ENCODE results near the gene CENPP.

CENPP gene

DNA sequence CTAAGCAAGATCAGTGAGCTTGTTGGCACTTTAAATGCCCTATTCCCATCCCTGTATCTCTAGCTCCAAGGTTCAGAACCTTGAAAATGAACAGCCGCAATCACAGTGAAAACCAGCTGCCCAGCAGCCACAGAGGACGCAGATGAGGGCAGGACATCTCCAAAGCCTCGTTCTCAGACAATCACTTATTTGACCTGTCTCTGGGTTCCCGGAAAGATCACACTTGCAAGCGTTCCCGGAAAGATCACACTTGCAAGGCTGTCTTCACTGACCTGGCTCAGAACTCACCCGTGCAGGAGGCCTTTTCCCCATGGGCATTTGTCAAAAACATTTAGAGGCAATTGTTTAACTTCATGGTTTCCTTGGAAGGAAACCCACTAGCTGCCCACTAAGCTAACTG, 318.5 kb downstream of the CENPP start:
- Histone ChIP-seq H3K27me3 (ENCODE audit: low read depth, low read length) (no peaks in the 10 kb centered on the region), H3K4me1 (ENCODE audit: low read length) (no peaks in the 10 kb centered on the region), H3K36me3 (replicated peaks; ENCODE audit: low read depth, low read length) (peaks cover 56% of the 10 kb centered on the region), H2AFZ (ENCODE audit: low read depth, low read length) (no peak overlapping the region), H3K79me2 (ENCODE audit: low read length) (no peaks in the 10 kb centered on the region), H3K27ac (ENCODE audit: low read length) (no peak overlapping the region), H4K20me1 (ENCODE audit: insufficient read depth, low read length) (no peaks in the 10 kb centered on the region), H3K9me3 (ENCODE audit: insufficient read depth, low read length) (no peaks in the 10 kb centered on the region), H3K4me3 (ENCODE audit: low read length) (no peak overlapping the region), H3K9ac (ENCODE audit: low read length) (no peak overlapping the region), H3K4me2 (ENCODE audit: low read length) (no peak overlapping the region)
- TF ChIP-seq, protein P1, sequence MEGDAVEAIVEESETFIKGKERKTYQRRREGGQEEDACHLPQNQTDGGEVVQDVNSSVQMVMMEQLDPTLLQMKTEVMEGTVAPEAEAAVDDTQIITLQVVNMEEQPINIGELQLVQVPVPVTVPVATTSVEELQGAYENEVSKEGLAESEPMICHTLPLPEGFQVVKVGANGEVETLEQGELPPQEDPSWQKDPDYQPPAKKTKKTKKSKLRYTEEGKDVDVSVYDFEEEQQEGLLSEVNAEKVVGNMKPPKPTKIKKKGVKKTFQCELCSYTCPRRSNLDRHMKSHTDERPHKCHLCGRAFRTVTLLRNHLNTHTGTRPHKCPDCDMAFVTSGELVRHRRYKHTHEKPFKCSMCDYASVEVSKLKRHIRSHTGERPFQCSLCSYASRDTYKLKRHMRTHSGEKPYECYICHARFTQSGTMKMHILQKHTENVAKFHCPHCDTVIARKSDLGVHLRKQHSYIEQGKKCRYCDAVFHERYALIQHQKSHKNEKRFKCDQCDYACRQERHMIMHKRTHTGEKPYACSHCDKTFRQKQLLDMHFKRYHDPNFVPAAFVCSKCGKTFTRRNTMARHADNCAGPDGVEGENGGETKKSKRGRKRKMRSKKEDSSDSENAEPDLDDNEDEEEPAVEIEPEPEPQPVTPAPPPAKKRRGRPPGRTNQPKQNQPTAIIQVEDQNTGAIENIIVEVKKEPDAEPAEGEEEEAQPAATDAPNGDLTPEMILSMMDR (IDR thresholded peaks at IDR 0.05; ENCODE audit: low read depth, low read length) = no peak
- TF ChIP-seq EZH2phosphoT487 (IDR thresholded peaks at IDR 0.05; ENCODE audit: low read depth) = no peak

DNA sequence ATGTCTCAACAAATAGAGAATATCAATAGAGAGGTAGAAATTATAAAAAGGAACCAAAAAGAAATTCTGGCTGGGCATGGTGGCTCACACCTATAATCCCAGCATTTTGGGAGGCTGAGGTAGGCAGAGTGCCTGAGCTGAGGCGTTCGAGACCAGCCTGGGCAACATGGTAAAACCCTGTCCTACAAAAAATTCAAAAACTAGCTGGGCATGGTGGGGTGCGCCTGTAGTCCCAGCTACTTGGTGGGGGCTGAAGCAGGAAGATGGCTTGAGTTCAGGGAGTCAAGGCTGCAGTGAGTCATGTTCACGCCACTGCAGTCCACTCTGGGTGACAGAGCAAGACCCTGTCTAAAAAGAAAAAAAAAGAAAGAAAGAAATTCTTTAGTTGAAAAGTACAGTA, 319.3 kb downstream of the CENPP start:
- no peaks in the 10 kb centered on the region for H3K27me3 ChIP-seq (ENCODE audit: low read depth, low read length)
- no peak overlapping the region for H3K27ac ChIP-seq (ENCODE audit: low read length)
- no peaks in the 10 kb centered on the region for H4K20me1 ChIP-seq (ENCODE audit: insufficient read depth, low read length)
- H3K4me3 ChIP-seq (ENCODE audit: low read length) = no peak overlapping the region
- H3K4me2 ChIP-seq (ENCODE audit: low read length) = no peak overlapping the region
- H3K4me1 ChIP-seq (ENCODE audit: low read length) = no peaks in the 10 kb centered on the region
- H2AFZ ChIP-seq (ENCODE audit: low read depth, low read length) = no peak overlapping the region
- no peaks in the 10 kb centered on the region for H3K9me3 ChIP-seq (ENCODE audit: insufficient read depth, low read length)
- TF ChIP-seq, protein P1 (IDR thresholded peaks at IDR 0.05; ENCODE audit: low read depth, low read length) = no peak
- TF ChIP-seq EZH2phosphoT487 (IDR thresholded peaks at IDR 0.05; ENCODE audit: low read depth) = no peak
- peaks cover 57% of the 10 kb centered on the region for H3K36me3 ChIP-seq (replicated peaks; ENCODE audit: low read depth, low read length)
- H3K79me2 ChIP-seq (ENCODE audit: low read length) = no peaks in the 10 kb centered on the region
- H3K9ac ChIP-seq (ENCODE audit: low read length) = no peak overlapping the region

DNA sequence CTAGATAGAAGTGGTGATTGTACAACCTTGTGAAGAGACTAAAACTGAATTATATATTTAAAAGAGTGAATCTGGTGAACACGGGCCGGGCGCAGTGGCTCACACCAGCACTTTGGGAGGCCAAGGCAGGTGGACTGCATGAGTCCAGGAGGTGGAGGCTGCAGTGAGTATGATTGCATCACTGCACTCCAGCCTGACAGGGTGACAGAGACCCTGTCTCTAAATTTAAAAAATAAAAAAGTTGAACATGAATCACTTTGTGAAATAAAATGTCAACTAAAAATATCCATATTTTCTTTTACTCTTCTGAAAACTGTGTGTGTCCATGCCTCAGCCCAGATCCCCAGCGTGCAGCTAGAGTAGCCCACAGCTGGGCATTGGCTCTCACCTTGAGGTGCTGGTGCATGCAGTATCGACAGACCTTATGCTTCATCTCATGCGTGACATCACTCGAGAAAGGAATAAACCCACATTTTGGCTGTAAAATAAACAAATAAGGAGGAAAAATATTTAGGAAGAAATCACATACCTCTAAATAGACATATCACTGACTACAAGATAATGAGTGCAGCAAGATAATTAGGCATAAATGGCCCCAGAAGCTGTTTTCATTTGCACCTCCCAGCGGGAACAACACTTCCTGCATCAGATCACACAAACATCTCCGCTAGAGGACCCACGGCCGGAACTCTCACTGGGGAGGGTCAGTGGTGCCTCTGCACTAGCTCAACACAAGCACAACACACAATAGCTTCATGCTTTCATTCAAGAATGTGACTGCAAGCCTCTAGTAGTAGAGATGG, 322.1 kb downstream of the CENPP start:
- H3K27me3 ChIP-seq (ENCODE audit: low read depth, low read length) = no peaks in the 10 kb centered on the region
- no peaks in the 10 kb centered on the region for H4K20me1 ChIP-seq (ENCODE audit: insufficient read depth, low read length)
- no peak overlapping the region for H2AFZ ChIP-seq (ENCODE audit: low read depth, low read length)
- no peak overlapping the region for H3K4me3 ChIP-seq (ENCODE audit: low read length)
- peaks cover 45% of the 10 kb centered on the region for H3K36me3 ChIP-seq (replicated peaks; ENCODE audit: low read depth, low read length)
- no peaks in the 10 kb centered on the region for H3K79me2 ChIP-seq (ENCODE audit: low read length)
- no peaks in the 10 kb centered on the region for H3K9me3 ChIP-seq (ENCODE audit: insufficient read depth, low read length)
- TF ChIP-seq, protein P1 (IDR thresholded peaks at IDR 0.05; ENCODE audit: low read depth, low read length) = no peak
- no peak for TF ChIP-seq EZH2phosphoT487 (IDR thresholded peaks at IDR 0.05; ENCODE audit: low read depth)
- H3K4me1 ChIP-seq (ENCODE audit: low read length) = no peaks in the 10 kb centered on the region
- no peak overlapping the region for H3K27ac ChIP-seq (ENCODE audit: low read length)
- no peak overlapping the region for H3K9ac ChIP-seq (ENCODE audit: low read length)
- no peak overlapping the region for H3K4me2 ChIP-seq (ENCODE audit: low read length)

- no peak overlapping the region for H3K27ac ChIP-seq (ENCODE audit: low read length)
- peaks cover 42% of the 10 kb centered on the region for H3K36me3 ChIP-seq (replicated peaks; ENCODE audit: low read depth, low read length)
- no peak for TF ChIP-seq EZH2phosphoT487 (IDR thresholded peaks at IDR 0.05; ENCODE audit: low read depth)
- TF ChIP-seq, protein P1 (IDR thresholded peaks at IDR 0.05; ENCODE audit: low read depth, low read length) = no peak
- no peak overlapping the region for H3K4me2 ChIP-seq (ENCODE audit: low read length)
- no peaks in the 10 kb centered on the region for H4K20me1 ChIP-seq (ENCODE audit: insufficient read depth, low read length)
- no peaks in the 10 kb centered on the region for H3K9me3 ChIP-seq (ENCODE audit: insufficient read depth, low read length)
- no peak overlapping the region for H3K9ac ChIP-seq (ENCODE audit: low read length)
- H3K4me1 ChIP-seq (ENCODE audit: low read length) = no peaks in the 10 kb centered on the region
- no peaks in the 10 kb centered on the region for H3K79me2 ChIP-seq (ENCODE audit: low read length)
- H3K27me3 ChIP-seq (ENCODE audit: low read depth, low read length) = no peaks in the 10 kb centered on the region
- H2AFZ ChIP-seq (ENCODE audit: low read depth, low read length) = no peak overlapping the region
- no peak overlapping the region for H3K4me3 ChIP-seq (ENCODE audit: low read length)
Observed at GRCh38 chr9:92648474-92648971, 322.8 kb downstream of the CENPP start.
